GM18517 (cell line): ENCODE results near the gene DHX58.

Source experiments
- ATAC-seq: cut with Tn5 transposase; IDR thresholded peaks from one replicate; pipeline ENCODE4 v1.9.1; 2021; ENCODE audit warnings: mild to moderate bottlenecking, moderate library complexity; ENCODE audit not compliant: unreplicated experiment

Gene DHX58

DNA sequence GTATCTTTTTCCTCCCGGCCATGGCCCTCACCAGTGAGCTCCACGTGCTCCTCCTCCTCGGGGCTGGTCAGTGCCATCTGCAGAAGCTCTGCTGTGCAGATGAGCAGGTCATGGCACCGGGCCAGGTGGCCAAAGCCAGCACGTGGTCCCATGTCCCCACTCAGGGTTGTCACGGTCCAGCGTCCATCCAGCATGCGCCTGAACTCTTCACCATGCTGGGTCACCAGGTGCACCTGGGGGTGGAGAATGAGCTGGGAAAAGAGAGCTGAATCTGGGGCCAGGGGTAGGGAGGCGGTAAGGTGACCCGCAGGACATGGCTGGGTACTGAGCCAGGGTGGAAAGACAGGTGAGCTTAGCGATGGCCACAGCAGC lies 1.3 kb downstream of the DHX58 start:
- ATAC-seq, result no peak

DNA sequence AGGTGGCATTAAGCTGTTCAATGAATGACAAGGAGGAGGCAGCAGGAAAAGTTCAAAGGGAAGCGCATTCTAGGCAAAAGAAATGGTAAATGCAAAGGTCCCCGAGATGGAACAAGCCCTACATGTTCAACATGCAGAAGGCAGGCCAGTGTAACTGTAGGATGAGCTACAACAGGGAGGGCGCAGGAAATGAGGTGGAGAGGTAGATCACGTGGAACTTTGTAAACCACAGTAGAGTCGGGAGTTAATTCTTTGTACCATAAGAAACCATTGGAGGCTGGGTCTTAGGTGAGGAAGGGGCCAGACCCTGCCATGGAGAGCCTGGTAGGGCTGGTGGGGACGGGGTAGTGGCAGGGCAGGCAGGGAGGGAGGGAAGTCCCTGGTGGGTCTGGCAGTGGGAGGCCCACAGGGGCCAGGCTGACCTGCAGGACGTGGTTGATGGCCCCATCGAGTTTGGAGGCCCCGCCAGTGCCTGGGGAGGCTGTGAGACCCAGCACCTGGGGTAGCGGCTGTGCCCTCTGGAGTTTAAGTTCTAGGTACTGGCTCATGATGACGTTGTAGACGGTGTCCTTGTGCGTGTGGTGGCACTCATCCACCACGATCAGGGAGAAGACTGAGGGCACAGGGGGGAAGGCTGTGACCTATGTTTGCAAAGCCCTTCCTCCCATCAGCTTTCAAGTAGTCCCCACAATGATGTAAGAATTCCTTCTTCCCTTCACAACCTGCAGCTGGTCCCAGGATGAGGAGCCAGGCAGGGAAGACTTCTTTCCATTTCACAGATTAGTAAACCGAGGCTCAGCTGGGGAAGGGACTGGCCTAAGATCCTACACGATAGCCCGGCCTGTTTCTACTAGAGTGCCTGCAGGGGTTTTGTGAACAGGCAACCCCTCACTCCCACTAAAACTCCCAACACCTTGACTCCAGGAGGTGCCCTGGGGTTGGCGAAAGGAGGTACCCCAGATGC lies 1.9 kb downstream of the DHX58 start:
- no peak for ATAC-seq

DNA sequence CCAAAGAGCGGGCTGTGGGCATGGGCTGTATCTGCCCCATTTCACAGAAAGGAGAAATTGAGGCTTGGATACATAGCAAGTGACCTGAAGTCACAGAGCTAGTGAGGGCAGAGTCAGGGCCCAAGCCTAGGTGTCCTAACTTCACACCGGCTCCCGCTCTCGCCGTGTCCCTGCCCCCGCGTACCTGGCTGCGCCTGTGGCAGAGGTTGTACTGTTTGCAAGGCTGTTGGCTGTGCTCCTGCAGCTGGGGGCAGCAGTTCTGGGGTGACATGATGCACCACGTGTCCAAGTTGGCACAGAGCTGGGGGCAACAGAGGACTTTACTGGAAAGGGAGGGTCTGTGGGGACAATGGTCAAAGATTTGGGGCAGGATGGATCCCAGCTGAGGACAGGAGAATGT lies 3.4 kb downstream of the DHX58 start:
- no peak for ATAC-seq

DNA sequence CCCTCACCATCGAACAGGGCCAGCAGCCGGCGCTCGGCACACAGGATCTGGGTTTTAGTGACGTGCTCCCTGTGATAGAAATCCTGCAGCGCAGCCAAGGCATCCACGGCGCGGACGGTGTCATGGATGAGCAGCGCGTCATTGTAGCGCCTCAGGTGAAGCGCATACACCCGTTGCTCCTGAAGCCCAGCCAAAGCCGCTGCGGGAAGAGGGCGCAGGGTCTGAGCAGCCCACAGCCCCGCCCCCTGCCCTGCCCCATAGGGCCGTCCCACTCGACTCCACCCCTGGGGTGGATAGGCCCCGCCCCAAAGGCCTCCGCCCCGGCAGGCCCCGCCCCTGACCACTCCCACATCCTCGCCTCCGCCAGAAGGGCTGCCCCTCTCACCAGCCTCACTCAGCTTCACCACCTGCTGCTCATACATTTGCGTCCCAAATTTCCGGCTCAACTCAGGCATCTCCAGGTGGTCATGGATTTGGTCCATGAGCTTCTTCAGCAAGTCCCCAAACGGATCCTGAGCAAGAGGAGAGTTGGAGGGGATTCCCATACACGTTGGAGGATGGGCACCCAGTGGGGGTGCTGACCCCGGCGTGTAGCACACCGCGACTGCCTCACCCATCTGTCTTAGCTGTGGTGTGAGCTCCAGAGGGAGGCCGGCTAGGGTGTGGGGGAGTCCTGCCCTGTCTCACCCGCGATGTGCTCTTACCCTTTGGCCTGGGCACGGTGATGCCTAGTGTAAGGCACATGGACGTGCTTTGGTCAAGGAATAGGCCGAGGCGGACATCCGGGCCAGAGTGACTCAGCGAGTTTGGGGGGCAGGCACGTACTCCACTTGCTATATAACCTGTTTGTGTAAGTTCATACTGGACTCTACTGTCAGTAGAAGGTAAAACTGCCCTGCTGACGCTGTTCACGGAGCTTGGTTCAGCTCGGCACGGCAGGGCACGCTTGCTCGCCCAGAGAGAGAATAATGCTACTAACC lies 4.6 kb downstream of the DHX58 start:
- ATAC-seq, result no peak

DNA sequence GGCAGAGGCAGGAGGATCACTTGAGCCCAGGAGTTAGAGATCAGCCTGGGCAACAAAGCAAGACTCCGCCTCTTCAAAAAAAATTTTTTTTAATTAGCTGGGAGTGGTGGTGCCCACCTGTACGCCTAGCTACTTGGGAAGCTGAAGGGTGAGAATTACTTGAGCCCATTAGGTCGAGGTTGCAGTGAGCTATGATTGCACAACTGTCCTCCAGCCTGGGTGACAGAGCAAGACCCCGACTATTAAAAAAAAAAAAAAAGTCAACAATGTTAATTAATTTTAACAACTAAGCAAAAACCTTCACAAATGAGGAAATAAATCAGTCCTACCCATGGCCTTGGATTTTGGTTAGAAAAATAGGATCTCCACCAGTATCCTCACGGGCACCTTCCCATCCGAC lies 5.4 kb downstream of the DHX58 start:
- no peak for ATAC-seq

DNA sequence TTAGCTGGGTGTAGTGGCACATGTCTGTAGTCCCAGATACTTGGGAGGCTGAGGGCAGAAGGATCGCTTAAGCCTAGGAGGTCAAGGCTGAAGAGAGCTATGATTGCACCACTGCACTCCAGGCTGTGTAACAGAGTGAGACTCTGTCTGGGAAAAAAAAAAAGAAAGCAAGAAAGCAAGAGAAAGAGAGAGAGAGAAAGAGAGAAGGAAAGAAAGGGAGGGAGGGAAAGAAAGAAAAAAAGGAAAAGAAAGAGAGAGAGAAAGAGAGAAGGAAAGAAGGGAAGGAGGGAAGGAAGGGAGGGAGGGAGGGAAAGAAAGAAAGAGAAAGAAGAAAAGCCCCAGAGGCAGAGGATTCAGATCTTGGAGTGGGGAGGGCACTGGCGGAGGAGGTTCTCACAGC lies 6.5 kb downstream of the DHX58 start:
- no peak for ATAC-seq

DNA sequence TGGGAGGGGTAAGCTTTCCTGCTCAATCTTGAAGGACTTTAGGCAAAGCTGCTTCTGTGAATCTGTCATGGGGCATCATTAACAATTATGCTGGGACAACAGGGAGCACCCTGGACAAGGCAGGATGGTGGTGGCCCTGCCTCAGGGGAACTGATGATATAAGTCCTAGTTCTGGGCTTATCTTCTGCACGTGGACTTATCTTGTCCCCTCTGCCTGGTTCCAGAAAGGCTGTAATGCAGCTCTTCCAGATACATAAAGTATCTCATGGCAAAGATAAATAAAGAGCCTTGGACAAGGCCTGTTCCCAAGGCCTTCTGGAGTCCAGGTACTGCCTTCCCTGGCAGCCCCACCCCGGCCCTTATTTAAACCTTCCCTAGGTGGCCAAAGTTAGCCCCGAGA lies 8.2 kb downstream of the DHX58 start:
- no peak for ATAC-seq

DNA sequence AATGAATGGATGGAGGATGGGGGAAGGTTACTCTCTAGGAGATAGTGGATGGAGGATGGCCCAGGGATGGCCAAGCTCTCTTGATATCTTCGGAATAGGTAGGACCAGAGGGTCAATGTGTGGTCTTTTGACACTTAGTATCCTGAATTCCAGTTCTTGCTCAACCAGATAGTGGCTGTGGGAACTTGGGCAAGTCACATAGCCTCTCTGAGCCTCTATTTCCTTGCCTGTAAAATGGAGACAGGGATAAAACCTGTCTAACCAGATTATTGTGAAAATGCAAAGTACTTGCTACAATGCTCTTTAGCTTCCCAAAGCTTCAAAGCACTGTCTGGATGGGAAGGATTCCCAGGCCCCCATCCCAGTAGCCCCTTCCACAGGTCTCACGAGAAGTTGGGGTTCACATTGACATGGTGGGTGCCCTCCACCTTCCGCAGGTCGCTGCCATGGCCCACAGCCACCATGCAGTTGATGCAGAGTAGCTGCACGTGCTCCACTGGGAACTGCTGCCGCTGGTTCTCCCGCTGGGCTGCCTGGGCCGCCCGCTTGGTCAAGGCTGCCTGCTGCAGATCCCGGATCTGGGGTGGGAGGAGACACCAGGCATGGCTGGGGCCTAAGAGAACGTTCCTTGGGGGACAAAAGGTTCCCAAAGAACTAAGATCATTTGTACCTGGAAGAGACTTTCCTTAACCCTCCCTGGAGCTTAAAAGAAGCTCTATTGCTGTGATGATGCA lies 9.1 kb downstream of the DHX58 start:
- no peak for ATAC-seq

DNA sequence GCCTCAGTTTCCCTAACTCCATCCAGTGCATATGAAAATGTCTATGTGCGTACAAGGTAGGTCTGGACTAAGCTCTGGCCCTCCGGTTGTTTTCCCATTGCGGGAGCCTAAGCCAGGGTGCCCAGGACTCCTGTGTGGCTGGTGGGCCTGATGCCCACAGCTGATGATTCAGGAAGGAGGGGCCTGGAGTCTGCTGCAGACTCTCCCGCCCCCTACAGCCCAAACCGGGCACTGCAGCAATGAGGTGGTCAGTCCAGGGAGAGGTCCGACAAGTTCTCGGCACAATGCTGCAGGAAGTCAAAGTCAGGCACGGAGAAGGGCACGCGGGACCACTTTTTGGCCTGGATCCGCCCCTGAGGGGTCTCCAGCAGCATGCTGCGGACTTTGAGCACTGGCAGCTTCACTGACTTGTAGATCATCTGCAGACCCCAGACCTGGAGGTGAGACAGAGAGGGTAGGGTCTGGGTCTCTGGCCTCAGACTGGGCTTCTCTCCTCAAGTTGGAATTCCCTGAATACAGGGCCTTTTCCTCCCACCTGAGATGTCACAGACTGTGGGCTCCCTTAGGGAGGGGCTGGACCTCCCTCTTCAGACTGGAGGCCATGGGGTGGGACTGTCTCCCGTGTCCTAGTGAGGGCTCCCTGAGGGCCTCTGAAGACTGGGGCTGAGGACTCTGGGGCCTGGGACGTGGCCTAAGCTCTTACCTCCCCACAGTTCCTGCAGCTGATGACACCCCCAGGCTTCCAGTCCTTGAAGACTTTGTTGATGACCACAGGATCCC lies 10.8 kb downstream of the DHX58 start:
- ATAC-seq, result no peak

DNA sequence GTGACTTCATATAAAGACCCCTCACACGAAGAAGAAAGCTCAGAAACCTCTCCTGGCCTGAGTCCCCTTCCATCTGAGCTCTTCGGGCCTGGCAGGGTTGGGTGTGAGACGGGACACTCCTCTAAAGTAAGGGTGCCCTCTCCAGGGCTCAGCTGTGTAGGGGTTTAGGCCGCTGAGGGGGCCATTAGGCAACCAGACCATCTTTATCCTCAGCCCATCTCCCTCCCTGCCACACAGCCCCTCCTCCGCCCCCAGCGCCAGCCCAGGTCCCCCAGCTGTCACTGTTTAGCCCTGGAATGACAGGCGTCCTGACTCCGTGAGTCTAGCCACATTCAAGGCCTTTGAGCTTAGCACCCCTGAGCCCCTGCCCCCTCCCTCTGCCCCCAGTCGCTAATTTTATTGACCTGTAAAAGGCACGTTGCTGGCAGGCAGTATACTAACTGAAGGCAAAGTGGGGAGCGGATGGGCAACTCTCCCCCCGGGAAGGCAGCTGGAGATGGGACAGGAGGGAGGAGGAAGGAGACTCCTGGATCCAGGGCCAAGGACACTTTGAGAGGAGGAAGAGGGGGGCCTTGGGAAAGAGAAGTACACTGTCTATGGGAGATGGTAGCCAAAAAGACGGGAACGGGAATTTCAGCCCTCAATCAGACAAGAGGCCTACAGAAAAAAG lies 13.6 kb downstream of the DHX58 start:
- no peak for ATAC-seq

DNA sequence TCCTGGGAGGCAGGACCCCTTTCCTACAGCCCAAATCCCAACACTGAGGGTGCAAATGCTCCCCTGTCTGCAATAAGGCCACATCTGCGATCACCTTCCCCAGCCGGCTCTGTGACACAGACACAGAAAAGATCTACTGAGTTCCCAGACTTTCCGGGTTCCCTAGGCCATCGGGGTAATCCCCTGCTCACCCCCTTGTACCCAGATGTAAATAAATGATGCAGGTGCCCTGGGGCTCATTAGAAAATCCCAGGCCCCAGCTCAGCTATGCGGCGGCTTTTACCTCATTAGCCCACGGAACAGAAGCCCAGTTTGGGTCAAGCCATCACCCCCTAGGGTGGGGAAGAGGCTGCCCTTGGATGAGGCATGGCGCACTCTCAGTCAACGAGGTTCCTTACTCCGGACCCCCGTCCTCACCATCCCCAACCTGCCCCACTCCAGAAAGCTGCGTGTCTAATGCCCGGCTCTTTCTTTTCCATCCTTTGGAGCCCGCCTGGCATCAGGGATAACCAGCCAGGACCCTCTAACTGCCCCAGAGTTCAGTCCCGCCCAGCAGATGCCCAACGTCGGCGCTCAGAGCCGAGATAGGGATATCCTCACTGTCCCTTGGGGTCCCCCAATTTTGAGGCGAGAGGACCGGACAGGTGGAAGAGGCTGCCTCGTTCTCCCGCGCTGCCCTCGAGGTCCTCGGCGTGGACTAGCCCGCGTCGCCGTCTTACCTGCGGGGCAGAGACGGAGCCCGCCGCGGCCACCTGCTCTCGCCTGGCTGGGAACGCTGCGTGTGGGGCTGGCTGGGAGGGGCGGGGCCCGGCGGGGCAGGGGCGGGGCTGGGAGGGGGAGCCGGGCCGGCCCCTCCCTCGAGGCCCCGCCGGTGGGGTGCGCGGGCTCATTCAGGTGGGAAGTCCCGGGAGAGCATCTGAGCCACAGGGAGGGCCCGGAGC lies 14.6 kb downstream of the DHX58 start, which contains the start of gene ZNF385C:
ZNF385C (minus strand) TSS at position 783 of the 941 bp plus-strand sequence. CDS start 35,417 bp downstream, outside the sequence.
- no peak for ATAC-seq

DNA sequence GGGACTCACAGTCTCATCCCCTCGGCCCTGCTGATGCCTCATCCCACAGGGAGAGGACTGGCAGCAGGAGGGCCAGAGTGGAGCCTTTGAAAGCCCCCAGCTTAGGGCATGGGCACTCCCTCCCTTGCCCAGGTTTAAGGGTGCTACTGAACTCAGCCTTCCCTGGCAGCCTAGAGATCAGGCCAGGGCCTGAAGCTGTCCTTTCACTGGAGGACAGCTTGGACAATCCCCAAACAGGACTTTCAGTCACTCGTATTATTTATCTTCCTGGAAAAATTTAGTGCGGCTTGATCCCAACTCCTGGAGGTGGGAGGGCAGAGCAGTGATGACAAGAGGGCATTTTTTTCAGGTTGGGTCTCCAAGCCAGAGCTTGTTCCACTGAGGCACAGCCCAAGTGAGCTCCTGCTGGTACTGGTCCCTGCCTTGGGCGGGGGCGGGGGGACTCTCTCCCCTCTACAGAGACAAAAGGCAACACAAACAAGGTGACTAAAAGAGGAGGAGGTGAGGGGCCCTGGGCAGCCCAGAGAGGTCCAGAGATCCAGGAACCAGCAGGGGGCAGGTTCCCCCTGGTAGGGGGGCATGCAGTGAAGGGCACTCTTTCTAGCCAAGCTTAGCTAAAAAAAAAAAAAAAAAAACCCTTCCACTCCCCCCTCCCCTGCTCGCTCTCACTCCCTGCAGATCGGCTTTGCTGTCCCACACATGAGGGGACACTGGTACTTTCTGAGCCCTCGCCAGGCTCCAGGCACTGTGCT lies 16.0 kb downstream of the DHX58 start:
- no peak for ATAC-seq

DNA sequence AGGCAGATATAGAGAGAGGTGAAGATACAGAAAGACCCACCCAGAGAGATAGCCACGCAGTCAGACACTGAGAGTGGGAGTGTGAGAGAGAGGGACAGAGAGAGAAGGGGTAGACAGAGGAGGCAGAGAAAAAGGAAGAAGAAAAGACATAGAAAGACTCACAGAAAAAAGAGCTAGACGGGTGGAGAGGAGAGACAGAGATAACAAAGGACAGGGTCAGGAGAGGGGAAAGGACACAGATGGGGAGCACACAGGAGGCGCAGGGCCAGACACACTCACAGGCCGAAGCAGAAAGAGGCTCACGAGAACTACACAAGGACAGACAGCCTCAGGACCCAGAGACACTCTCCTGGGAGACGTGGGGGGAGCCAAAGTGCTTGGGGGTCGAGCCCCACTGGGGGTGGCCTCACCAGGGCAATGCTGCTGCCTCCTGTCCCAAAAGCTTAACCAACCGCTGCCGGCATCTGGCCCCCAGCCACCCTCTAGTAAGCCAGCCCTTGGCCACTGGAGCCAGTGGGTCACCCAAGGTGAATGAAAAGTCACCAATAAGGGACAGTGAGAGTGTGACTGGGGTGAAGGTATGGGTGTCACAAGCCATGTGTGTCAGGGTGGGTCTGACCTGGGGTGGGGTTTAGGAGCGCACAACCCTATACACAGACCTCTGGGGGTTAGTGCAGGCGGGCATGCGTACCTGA lies 18.0 kb downstream of the DHX58 start:
- ATAC-seq, result no peak

DNA sequence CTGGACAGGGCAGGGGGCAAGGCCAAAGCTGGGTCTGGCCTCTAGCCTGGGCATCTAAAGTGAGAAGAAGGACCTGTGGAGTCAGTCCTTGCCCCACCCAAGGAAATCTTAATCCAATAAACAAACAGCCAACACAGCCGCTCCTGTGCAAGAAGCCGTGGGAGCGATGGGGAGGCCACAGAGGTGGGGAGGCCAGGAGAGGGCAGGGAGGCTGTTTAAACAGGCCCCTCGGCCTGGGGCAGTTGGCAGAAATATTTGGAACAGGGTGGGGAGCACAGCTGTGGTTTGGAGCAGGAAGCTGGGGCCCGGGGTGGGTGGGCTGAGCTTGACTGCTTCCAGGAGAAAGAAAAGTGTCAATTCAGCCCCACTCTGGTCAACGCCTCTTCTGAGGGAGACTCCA lies 19.6 kb downstream of the DHX58 start:
- no peak for ATAC-seq

DNA sequence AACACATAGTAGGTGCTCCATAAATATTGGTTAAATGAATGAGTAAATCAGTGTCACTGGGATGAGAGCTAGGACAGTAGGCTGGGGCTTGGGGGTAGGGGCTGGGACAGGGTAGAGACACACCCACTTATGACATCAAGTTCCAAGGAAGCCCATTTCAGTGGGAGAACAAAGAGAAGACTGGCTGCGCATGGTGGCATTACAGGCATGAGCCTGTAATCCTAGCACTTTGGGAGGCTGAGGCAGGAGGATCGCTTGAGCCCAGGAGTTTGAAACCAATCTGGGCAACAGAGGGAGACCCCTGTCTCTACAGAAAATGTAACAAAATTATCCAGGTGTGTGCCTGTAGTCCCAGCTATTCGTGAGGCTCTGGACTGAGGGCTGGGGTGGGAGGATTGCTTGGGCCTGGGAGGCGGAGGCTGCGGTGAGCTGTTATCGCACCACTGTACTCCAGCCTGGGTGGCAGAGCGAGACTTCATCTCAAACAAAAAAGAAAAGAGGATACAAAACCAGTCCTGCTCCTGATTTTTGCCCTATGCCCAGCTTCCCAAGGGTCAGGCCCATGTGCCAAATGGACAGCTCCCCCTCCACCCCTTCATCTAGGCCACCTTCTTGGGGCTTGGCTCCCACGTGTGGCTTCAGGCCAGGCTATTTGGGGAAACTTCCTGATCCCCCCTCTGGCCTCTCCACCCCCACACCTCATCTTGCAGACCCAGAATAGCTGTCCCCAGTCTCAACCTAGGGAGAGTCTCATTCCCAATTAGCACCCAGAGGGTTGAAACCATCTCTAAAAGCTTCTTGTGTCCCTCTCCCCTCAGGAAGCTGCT lies 21.3 kb downstream of the DHX58 start:
- no peak for ATAC-seq

DNA sequence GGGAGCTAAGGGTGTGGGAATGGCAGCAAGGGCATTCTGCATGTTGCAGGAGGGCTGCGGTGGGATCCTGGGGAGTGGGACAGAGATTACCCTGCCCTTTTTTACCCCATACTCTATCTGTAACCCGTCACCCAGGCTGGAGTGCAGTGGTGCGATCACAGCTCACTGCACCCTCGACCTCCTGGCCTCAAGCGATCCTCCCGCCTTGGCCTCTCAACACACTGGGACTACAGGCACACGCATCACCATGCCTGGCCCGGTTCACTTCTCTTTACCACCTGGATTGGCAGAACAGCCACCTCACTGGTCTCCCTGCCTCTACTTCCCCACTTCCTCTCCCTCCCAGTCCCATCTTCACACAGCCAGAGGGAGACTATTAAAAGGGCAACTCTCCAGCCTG lies 23.8 kb downstream of the DHX58 start:
- ATAC-seq, result no peak
